ENCODE data around the gene ITPR1. TPM values are rescaled to one million over a fixed set of nuclear protein-coding genes. Genes with fewer than 3 reads are reported as not detected.

Gene ITPR1
- total RNA-seq, 1 donor from 2014 or later, result 6.7 TPM

GRCh38 chr3:4497005-4497692 is 4.0 kb downstream of the ITPR1 start:
- no peaks in the 10 kb centered on the region for H3K4me1 Mint-ChIP-seq (ENCODE audit: low read depth, unreplicated experiment)
- Histone ChIP-seq H3K79me2 (ENCODE audit: insufficient read depth, low read length) (no peaks in the 10 kb centered on the region), H2AFZ (ENCODE audit: low read depth, low read length) (no peak overlapping the region), H3K27me3 (ENCODE audit: insufficient read depth, low read length) (peaks cover 8% of the 10 kb centered on the region), H3K4me1 (ENCODE audit: insufficient read depth, low read length) (peaks cover 5% of the 10 kb centered on the region), H4K20me1 (ENCODE audit: insufficient read depth, low read length) (no peaks in the 10 kb centered on the region), H3K9me3 (ENCODE audit: insufficient read depth, low read depth, low read length) (no peaks in the 10 kb centered on the region), H3K4me3 (ENCODE audit: insufficient read depth, low read depth, low read length) (no peak overlapping the region), H3K4me2 (ENCODE audit: low read length) (no peak overlapping the region), H3K27ac (ENCODE audit: low read depth, low read length) (no peak overlapping the region), H3K9ac (ENCODE audit: low read length) (no peak overlapping the region), H3K36me3 (ENCODE audit: insufficient read depth, low read length) (no peaks in the 10 kb centered on the region)
- H3K4me3 Mint-ChIP-seq (ENCODE audit: unreplicated experiment), result no peak overlapping the region
- no peak for DNase-seq (ENCODE audit: low read depth)
- FAIRE-seq, result no peak
- H3K27ac Mint-ChIP-seq (ENCODE audit: unreplicated experiment), result no peak overlapping the region
- peaks cover 21% of the 10 kb centered on the region for H3K27me3 Mint-ChIP-seq (ENCODE audit: low read depth, unreplicated experiment)
- TF ChIP-seq EZH2 (IDR thresholded peaks at IDR 0.05; ENCODE audit: insufficient read depth, low read length) (no peak), CTCF (IDR thresholded peaks at IDR 0.05; ENCODE audit: insufficient read depth, low read depth, low read length) (no peak)
- H3K9me3 Mint-ChIP-seq (ENCODE audit: unreplicated experiment), result no peaks in the 10 kb centered on the region
- H3K36me3 Mint-ChIP-seq (ENCODE audit: low read depth, unreplicated experiment), result no peaks in the 10 kb centered on the region

GRCh38 chr3:4497843-4498324 is 4.7 kb downstream of the ITPR1 start:
- Histone ChIP-seq H3K9me3 (ENCODE audit: insufficient read depth, low read depth, low read length) (no peaks in the 10 kb centered on the region), H3K4me1 (ENCODE audit: insufficient read depth, low read length) (peaks cover 4% of the 10 kb centered on the region), H3K9ac (ENCODE audit: low read length) (no peak overlapping the region), H3K4me3 (ENCODE audit: insufficient read depth, low read depth, low read length) (no peak overlapping the region), H2AFZ (ENCODE audit: low read depth, low read length) (no peak overlapping the region), H4K20me1 (ENCODE audit: insufficient read depth, low read length) (no peaks in the 10 kb centered on the region), H3K79me2 (ENCODE audit: insufficient read depth, low read length) (no peaks in the 10 kb centered on the region), H3K27ac (ENCODE audit: low read depth, low read length) (no peak overlapping the region), H3K4me2 (ENCODE audit: low read length) (no peak overlapping the region), H3K36me3 (ENCODE audit: insufficient read depth, low read length) (no peaks in the 10 kb centered on the region), H3K27me3 (ENCODE audit: insufficient read depth, low read length) (peaks cover 7% of the 10 kb centered on the region)
- no peaks in the 10 kb centered on the region for H3K36me3 Mint-ChIP-seq (ENCODE audit: low read depth, unreplicated experiment)
- FAIRE-seq, result no peak
- no peak overlapping the region for H3K27ac Mint-ChIP-seq (ENCODE audit: unreplicated experiment)
- H3K4me3 Mint-ChIP-seq (ENCODE audit: unreplicated experiment), result no peak overlapping the region
- H3K4me1 Mint-ChIP-seq (ENCODE audit: low read depth, unreplicated experiment), result no peaks in the 10 kb centered on the region
- H3K9me3 Mint-ChIP-seq (ENCODE audit: unreplicated experiment), result no peaks in the 10 kb centered on the region
- TF ChIP-seq EZH2 (IDR thresholded peaks at IDR 0.05; ENCODE audit: insufficient read depth, low read length) (no peak), CTCF (IDR thresholded peaks at IDR 0.05; ENCODE audit: insufficient read depth, low read depth, low read length) (no peak)
- peaks cover 21% of the 10 kb centered on the region for H3K27me3 Mint-ChIP-seq (ENCODE audit: low read depth, unreplicated experiment)
- no peak for DNase-seq (ENCODE audit: low read depth)

GRCh38 chr3:4498446-4498845 is 5.3 kb downstream of the ITPR1 start:
- H3K36me3 ChIP-seq (ENCODE audit: insufficient read depth, low read length), result no peaks in the 10 kb centered on the region

More at GRCh38 chr3:4498446-4498845, 5.3 kb downstream of the ITPR1 start:
- Mint-ChIP-seq H3K27me3 (ENCODE audit: low read depth, unreplicated experiment) (peaks cover 21% of the 10 kb centered on the region), H3K36me3 (ENCODE audit: low read depth, unreplicated experiment) (no peaks in the 10 kb centered on the region), H3K4me1 (ENCODE audit: low read depth, unreplicated experiment) (no peaks in the 10 kb centered on the region), H3K27ac (ENCODE audit: unreplicated experiment) (no peak overlapping the region), H3K9me3 (ENCODE audit: unreplicated experiment) (no peaks in the 10 kb centered on the region), H3K4me3 (ENCODE audit: unreplicated experiment) (no peak overlapping the region)
- Histone ChIP-seq H4K20me1 (ENCODE audit: insufficient read depth, low read length) (no peaks in the 10 kb centered on the region), H3K79me2 (ENCODE audit: insufficient read depth, low read length) (no peaks in the 10 kb centered on the region), H3K27ac (ENCODE audit: low read depth, low read length) (no peak overlapping the region), H3K4me3 (ENCODE audit: insufficient read depth, low read depth, low read length) (no peak overlapping the region), H3K9me3 (ENCODE audit: insufficient read depth, low read depth, low read length) (no peaks in the 10 kb centered on the region), H2AFZ (ENCODE audit: low read depth, low read length) (no peak overlapping the region), H3K4me2 (ENCODE audit: low read length) (no peak overlapping the region), H3K4me1 (ENCODE audit: insufficient read depth, low read length) (peaks cover 4% of the 10 kb centered on the region), H3K27me3 (ENCODE audit: insufficient read depth, low read length) (peaks cover 7% of the 10 kb centered on the region), H3K9ac (ENCODE audit: low read length) (no peak overlapping the region)
- TF ChIP-seq EZH2 (IDR thresholded peaks at IDR 0.05; ENCODE audit: insufficient read depth, low read length) (no peak), CTCF (IDR thresholded peaks at IDR 0.05; ENCODE audit: insufficient read depth, low read depth, low read length) (no peak)
- no peak for DNase-seq (ENCODE audit: low read depth)
- FAIRE-seq, result peak; percentile 9
